ENCODE measurements around the gene POP4.
"Not testable (repeated sequence)": the region's sequence is repeated elsewhere in the genome, so short reads cannot be mapped to it uniquely, and the experiment has no call there.

Gene POP4

GRCh38 chr19:29623726-29624488 is 17.8 kb downstream of the POP4 start:
- DNase-seq (ENCODE audit: low read depth) = no peak
- TF ChIP-seq CTCF (IDR thresholded peaks at IDR 0.05; ENCODE audit: control insufficient read depth, extremely low read depth, insufficient read depth) = no peak
- no peak overlapping the region for H3K4me3 ChIP-seq (ENCODE audit: low read depth, low read length)

DNA sequence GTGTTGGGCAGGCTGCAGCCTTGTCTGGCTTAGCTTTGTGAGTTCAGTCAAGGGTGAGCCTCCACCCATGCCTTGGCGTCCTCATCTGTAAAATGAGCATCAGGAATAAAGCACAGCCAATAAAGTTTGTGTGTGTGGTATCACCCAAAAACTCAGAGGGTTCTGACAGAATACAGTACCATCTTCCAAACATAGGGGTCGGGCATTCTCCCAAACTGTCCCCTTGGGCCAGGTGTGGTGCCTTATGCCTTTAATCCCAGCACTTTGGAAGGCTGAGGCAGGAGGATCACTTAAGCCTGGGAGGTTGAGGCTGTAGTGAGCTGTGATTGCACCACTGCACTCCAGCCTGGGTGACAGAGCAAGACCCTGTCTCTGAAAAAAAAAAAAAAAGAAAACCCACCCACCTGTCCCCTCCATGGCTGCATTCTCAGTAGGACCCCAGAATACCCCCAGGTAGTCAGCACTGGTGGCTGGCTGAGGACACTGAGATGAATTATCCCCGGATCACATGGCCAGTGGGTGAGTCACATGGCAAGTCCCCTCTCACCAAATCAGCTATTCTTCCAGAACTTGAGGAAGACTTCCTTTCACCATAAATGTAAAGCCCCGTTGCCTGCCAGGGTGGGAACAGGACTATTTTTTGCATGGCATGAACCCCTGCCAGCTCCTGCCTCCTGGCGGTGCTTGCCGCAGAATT is 18.6 kb downstream of the POP4 start:
- no peak for TF ChIP-seq CTCF (IDR thresholded peaks at IDR 0.05; ENCODE audit: control insufficient read depth, extremely low read depth, insufficient read depth)
- no peak overlapping the region for H3K4me3 ChIP-seq (ENCODE audit: low read depth, low read length)
- no peak for DNase-seq (ENCODE audit: low read depth)

- DNase-seq (ENCODE audit: low read depth) = no peak
- TF ChIP-seq CTCF (IDR thresholded peaks at IDR 0.05; ENCODE audit: control insufficient read depth, extremely low read depth, insufficient read depth) = no peak
- H3K4me3 ChIP-seq (ENCODE audit: low read depth, low read length) = no peak overlapping the region
Observed at GRCh38 chr19:29625186-29625651, 19.1 kb downstream of the POP4 start.

DNA sequence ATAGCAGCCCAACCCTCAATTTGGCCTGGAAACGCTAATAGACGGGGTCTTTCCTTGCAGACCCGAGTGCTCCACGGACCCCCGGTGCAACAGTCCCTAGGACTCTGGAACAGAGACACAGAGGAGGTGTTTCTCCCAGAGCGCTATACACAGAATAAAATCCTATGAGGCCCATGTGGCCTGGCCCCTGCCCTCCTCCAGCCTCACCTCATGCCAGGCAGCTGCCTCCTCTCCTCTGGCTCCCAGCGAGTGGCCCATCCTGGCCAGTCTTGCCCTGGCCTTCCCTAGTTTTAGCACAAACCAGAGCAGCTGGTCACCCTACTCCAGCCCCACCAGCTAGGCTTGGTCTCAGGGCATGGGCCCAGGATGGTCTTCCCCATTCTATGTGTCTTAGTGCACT is 20.3 kb downstream of the POP4 start:
- H3K4me3 ChIP-seq (ENCODE audit: low read depth, low read length) = no peak overlapping the region
- TF ChIP-seq CTCF (IDR thresholded peaks at IDR 0.05; ENCODE audit: control insufficient read depth, extremely low read depth, insufficient read depth) = no peak
- no peak for DNase-seq (ENCODE audit: low read depth)

DNA sequence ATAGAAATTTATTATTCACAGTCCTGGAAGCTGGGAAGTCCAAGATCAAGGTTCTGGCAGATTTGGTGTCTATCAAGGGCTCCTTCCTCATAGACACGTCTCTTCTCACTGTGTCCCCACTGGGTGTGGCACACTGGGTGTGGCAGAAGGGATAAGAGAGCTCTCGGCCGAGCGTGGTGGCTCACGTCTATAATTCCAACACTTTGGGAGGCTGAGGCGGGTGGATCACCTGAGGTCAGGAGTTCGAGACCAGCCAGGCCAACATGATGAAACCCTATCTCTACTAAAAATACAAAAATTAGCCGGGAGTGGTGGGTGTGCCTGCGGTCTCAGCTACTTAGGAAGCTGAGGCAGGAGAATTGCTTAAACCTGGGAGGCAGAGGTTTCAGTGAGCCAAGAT is 20.7 kb downstream of the POP4 start:
- not testable (repeated sequence) for H3K4me3 ChIP-seq (ENCODE audit: low read depth, low read length); DNase-seq (ENCODE audit: low read depth)

DNA sequence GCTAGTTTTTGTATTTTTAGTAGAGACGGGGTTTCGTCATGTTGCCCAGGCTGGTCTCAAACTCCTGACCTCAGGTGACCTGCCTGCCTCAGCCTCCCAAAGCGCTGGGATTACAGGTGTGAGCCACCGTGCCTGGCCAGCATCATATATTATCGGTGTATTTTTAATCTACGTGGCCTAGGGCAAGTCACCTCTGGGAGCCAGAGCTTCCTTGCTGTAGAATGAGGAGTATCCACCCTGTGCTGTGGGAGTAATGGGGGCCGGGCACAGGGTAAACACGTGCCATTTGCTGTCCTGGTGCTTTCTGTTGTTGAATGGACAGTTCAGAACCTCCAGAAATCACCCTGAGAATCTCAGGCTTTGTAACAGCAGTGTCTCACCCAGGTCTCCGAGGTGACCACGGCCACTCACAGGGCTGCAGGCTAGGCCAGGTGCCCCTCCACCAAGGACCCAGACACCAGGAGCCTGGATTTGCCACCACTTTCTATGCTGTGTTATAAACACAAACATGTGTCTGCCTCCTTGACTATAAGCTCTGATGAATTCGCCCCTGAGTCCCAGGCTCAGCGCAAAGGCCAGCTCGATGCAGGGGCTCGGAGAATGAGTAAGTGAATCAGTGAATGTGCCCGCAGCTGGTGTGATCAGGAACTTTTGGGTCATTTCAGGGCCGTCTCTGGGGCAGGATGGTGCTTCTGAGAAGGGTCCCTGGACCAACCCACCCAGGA is 22.7 kb downstream of the POP4 start:
- TF ChIP-seq CTCF (IDR thresholded peaks at IDR 0.05; ENCODE audit: control insufficient read depth, extremely low read depth, insufficient read depth) = no peak
- H3K4me3 ChIP-seq (ENCODE audit: low read depth, low read length) = no peak overlapping the region
- no peak for DNase-seq (ENCODE audit: low read depth)

GRCh38 chr19:29629836-29630534 is 23.9 kb downstream of the POP4 start:
- no peak for DNase-seq (ENCODE audit: low read depth)
- TF ChIP-seq CTCF (IDR thresholded peaks at IDR 0.05; ENCODE audit: control insufficient read depth, extremely low read depth, insufficient read depth) = no peak
- no peak overlapping the region for H3K4me3 ChIP-seq (ENCODE audit: low read depth, low read length)

All from LNCaP clone FGC (cell line).